Measurements from ENCODE around the gene F8A1.

DNA sequence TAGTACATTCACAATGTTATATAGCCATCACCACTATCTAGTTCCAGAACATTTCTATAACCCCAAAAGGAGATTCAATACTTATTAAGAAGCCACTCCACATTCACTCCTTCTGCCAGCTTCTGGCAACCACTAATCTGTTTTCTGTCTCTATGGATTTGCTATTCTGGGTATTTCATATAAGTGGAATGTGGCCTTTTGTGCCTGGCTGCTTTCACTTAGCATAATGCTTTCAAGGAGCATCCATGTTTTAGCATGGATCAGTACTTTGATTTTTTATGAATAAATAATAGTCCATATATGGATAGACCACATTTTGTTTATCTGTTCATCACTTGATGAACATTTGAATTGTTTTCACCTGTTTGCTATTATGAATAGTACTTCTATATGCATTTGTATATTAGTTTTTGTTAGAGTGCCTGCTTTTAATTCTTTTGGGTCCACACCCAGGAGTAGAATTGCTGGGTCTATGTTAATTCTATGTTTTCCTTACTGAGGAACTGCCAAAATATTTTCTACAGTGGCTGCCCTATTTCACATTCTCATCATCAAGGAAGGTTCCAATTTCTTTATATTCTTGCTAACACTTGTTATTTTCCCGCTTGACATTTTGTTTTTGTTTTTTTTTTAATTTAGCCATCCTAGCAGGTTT, 35.1 kb upstream of the F8A1 start:
- TF ChIP-seq, protein P1, sequence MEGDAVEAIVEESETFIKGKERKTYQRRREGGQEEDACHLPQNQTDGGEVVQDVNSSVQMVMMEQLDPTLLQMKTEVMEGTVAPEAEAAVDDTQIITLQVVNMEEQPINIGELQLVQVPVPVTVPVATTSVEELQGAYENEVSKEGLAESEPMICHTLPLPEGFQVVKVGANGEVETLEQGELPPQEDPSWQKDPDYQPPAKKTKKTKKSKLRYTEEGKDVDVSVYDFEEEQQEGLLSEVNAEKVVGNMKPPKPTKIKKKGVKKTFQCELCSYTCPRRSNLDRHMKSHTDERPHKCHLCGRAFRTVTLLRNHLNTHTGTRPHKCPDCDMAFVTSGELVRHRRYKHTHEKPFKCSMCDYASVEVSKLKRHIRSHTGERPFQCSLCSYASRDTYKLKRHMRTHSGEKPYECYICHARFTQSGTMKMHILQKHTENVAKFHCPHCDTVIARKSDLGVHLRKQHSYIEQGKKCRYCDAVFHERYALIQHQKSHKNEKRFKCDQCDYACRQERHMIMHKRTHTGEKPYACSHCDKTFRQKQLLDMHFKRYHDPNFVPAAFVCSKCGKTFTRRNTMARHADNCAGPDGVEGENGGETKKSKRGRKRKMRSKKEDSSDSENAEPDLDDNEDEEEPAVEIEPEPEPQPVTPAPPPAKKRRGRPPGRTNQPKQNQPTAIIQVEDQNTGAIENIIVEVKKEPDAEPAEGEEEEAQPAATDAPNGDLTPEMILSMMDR (IDR thresholded peaks at IDR 0.05), result no peak
- no peak for TF ChIP-seq POLR2A (IDR thresholded peaks at IDR 0.05)

All from right lobe of liver (tissue), 4 donors.